AG09319 (cell line): Measurements from ENCODE around the gene NPW.
A peak's percentile ranks its signal among the peaks of the same experiment; 100 is the strongest.

Experiments used
- DNase-seq: peaks from one replicate; pipeline ENCODE4 v3.0.0-alpha.2; 2010; ENCODE audit warnings: low read depth; ENCODE audit errors: extremely low read depth
- CTCF ChIP-seq: IDR thresholded peaks from 2 replicates; pipeline ENCODE4 v1.5.1; 2011; ENCODE audit warnings: low read depth, mild to moderate bottlenecking, inconsistent platforms, low read length, moderate library complexity

NPW gene

GRCh38 chr16:2019518-2019920 lies at the start of gene NPW:
Gene NPW (plus strand): TSS chr16:2019785.
- DNase-seq: no peak
- TF ChIP-seq CTCF: no peak

GRCh38 chr16:1971796-1972489 lies 47.6 kb upstream of the NPW start, which contains the start of gene TBL3:
Gene TBL3 (plus strand): TSS chr16:1972053. CDS start chr16:1972165, 112 bp downstream.
- DNase-seq: peak; percentile 74
- TF ChIP-seq CTCF: no peak

GRCh38 chr16:1972490-1972877 lies 47.1 kb upstream of the NPW start:
- DNase-seq: no peak
- no peak for TF ChIP-seq CTCF

- no peak for DNase-seq
- TF ChIP-seq CTCF: no peak
Observed at GRCh38 chr16:1973461-1974156, 46.0 kb upstream of the NPW start.

GRCh38 chr16:1974157-1975070 lies 45.2 kb upstream of the NPW start:
- DNase-seq: no peak
- TF ChIP-seq CTCF: no peak

GRCh38 chr16:1975432-1976215 lies 44.0 kb upstream of the NPW start:
- no peak for TF ChIP-seq CTCF
- no peak for DNase-seq
